ENCODE data around the gene ALKBH8.
"Not testable (repeated sequence)": the region's sequence is repeated elsewhere in the genome, so short reads cannot be mapped to it uniquely, and the experiment has no call there.

ALKBH8 gene

GRCh38 chr11:107576497-107577345 lies 11.2 kb upstream of the ALKBH8 start:
- DNase-seq = peak; percentile 69

GRCh38 chr11:107573438-107573837 lies 7.9 kb upstream of the ALKBH8 start:
- DNase-seq = no peak

- DNase-seq = no peak
These were observed 4.5 kb upstream of the ALKBH8 start for GRCh38 chr11:107570015-107570414.

- no peak for DNase-seq
These were observed 2.3 kb upstream of the ALKBH8 start for GRCh38 chr11:107567739-107568335.

GRCh38 chr11:107566569-107566968 lies 1.0 kb upstream of the ALKBH8 start:
- DNase-seq = no peak

- DNase-seq = not testable (repeated sequence)
These were observed 493 bp upstream of the ALKBH8 start for GRCh38 chr11:107565955-107566501.

GRCh38 chr11:107564877-107565218 lies 687 bp downstream of the ALKBH8 start:
- no peak for DNase-seq

- peak; percentile 44 for DNase-seq
These were observed 1.8 kb downstream of the ALKBH8 start for GRCh38 chr11:107563702-107564101.

GRCh38 chr11:107562647-107563208 lies 2.8 kb downstream of the ALKBH8 start:
- DNase-seq = peak; percentile 3

GRCh38 chr11:107561688-107562087 lies 3.8 kb downstream of the ALKBH8 start:
- peak; percentile 9 for DNase-seq

GRCh38 chr11:107550304-107550703 lies 15.2 kb downstream of the ALKBH8 start:
- DNase-seq = no peak

GRCh38 chr11:107549954-107550285 lies 15.6 kb downstream of the ALKBH8 start:
- no peak for DNase-seq

GRCh38 chr11:107549253-107549953 lies 16.1 kb downstream of the ALKBH8 start:
- peak; percentile 35 for DNase-seq

- DNase-seq = no peak
These were observed 17.6 kb downstream of the ALKBH8 start for GRCh38 chr11:107547961-107548360.

- no peak for DNase-seq
These were observed 20.4 kb downstream of the ALKBH8 start for GRCh38 chr11:107545101-107545514.

- no peak for DNase-seq
These were observed 26.7 kb downstream of the ALKBH8 start for GRCh38 chr11:107538821-107539220.

GRCh38 chr11:107538239-107538638 lies 27.3 kb downstream of the ALKBH8 start:
- no peak for DNase-seq

- DNase-seq = not testable (repeated sequence)
These were observed 28.4 kb downstream of the ALKBH8 start for GRCh38 chr11:107537155-107537554.

GRCh38 chr11:107526197-107526596 lies 39.3 kb downstream of the ALKBH8 start:
- no peak for DNase-seq

GRCh38 chr11:107508858-107509244 lies 56.7 kb downstream of the ALKBH8 start:
- DNase-seq = no peak

- no peak for DNase-seq
These were observed 57.2 kb downstream of the ALKBH8 start for GRCh38 chr11:107508201-107508857.

- DNase-seq = no peak
These were observed 59.8 kb downstream of the ALKBH8 start for GRCh38 chr11:107505647-107506225.

Measured in stimulated activated CD4-positive, alpha-beta T cell treated with anti-CD3 and anti-CD28 coated beads, Interleukin-15, amount 100 ng/mL, for 24 hours (primary cell).